HepG2 (cell line): ENCODE measurements around the gene ATG9A. TPM values are rescaled to one million over a fixed set of nuclear protein-coding genes. Genes with fewer than 3 reads are reported as not detected.

Experiments used
- ATAC-seq: fragments of 200-7000 bp; cut with Tn5 transposase; 3 replicates; pipeline ENCODE4 v1.9.1; 2020; ENCODE audit warnings: mild to moderate bottlenecking, moderate library complexity
- BruUV-seq: library from RNA; stranded (reverse); fragments of 400-500 nt; replicated peaks from 2 replicates; lab custom pipeline; 2021; lab: Mats Ljungman, UMichigan
- CTCF ChIA-PET: fragments of 300-600 bp; formaldehyde crosslinking; extraction: SDS; loops from one replicate; lab custom pipeline; 2021; ENCODE audit warnings: low total read pairs, inconsistent platforms, low intra/inter-chr PET ratio; lab: Yijun Ruan, JAX
- POLR2A ChIA-PET: fragments of 350-600 bp; sonication (Branson Sonifier 250); formaldehyde crosslinking; loops from one replicate; lab custom pipeline; 2020; ENCODE audit warnings: antibody characterized with exemption, inconsistent platforms; lab: Yijun Ruan, JAX
- DNase-seq: peaks from one replicate; pipeline ENCODE4 v3.0.0-alpha.2; 2015; ENCODE audit warnings: low spot score
- FAIRE-seq: peaks from 3 replicates; lab custom pipeline; 2011; peaks lifted over from hg19 to GRCh38; lab: Jason Lieb, UNC
- H2AFZ ChIP-seq: one replicate; pipeline ENCODE4 v1.6.1; 2011; ENCODE audit warnings: low read length, inconsistent platforms
- H3K27ac ChIP-seq: fragments of 300-600 bp; 3 replicates; pipeline ENCODE4 v1.8.0; 2011; ENCODE audit warnings: mixed run types, mild to moderate bottlenecking, mixed read lengths, low read length, inconsistent platforms; ENCODE audit not compliant: insufficient read depth; ENCODE audit errors: extremely low read length
- H3K27me3 ChIP-seq, 2 experiments: fragments of 200-600 bp in 1 of 2; 2 replicates in 1 of 2; 3 replicates in 1 of 2; pipeline versions ENCODE4 v1.6.0 to v1.8.0; 2011; ENCODE audit warnings: low read length in 2 of 2, mild to moderate bottlenecking in 2 of 2, moderate library complexity in 2 of 2, inconsistent platforms in 1 of 2; ENCODE audit not compliant: insufficient read depth in 2 of 2, control insufficient read depth in 1 of 2
- H3K36me3 ChIP-seq, 2 experiments: fragments of 200-600 bp in 1 of 2; replicated peaks in 1 of 2; 2 replicates in 1 of 2; 3 replicates in 1 of 2; pipeline versions ENCODE4 v1.5.1 to v1.8.0; 2011; ENCODE audit warnings: low read length in 2 of 2, inconsistent platforms in 1 of 2; ENCODE audit not compliant: insufficient read depth in 2 of 2, control insufficient read depth in 1 of 2
- H3K4me1 ChIP-seq: 2 replicates; pipeline ENCODE4 v1.5.1; 2012; ENCODE audit warnings: low read length, inconsistent platforms; ENCODE audit not compliant: insufficient read depth
- H3K4me2 ChIP-seq: 2 replicates; pipeline ENCODE4 v1.6.0; 2011; ENCODE audit warnings: low read depth, low read length, inconsistent platforms
- H3K4me3 ChIP-seq, 3 experiments: fragments of 200-600 bp in 1 of 3; sonication (generic), shearing (Covaris generic) in 1 of 3; replicated peaks in 1 of 3; 2 replicates each; pipeline ENCODE4 v1.5.1; 2011 to 2016; ENCODE audit warnings: low read length in 3 of 3, inconsistent platforms in 2 of 3, low read depth in 2 of 3, mild to moderate bottlenecking in 2 of 3, control low read depth in 1 of 3, mixed read lengths in 1 of 3; ENCODE audit not compliant: insufficient read depth in 1 of 3
- H3K79me2 ChIP-seq: one replicate; pipeline ENCODE4 v1.6.1; 2011; ENCODE audit warnings: low read length, inconsistent platforms; ENCODE audit not compliant: insufficient read depth
- H3K9ac ChIP-seq: 2 replicates; pipeline ENCODE4 v1.6.0; 2011; ENCODE audit warnings: mild to moderate bottlenecking, low read depth, low read length, inconsistent platforms; ENCODE audit not compliant: insufficient read depth
- H3K9me3 ChIP-seq: 2 replicates; pipeline ENCODE4 v1.5.1; 2012; ENCODE audit warnings: mild to moderate bottlenecking, low read length
- H4K20me1 ChIP-seq: 2 replicates; pipeline ENCODE4 v1.6.0; 2011; ENCODE audit warnings: inconsistent platforms, mild to moderate bottlenecking, low read length, moderate library complexity; ENCODE audit not compliant: insufficient read depth
- AGO2 ChIP-seq: fragments of 200-400 bp; formaldehyde crosslinking; optimal IDR thresholded peaks from 2 replicates; pipeline ENCODE3; 2017; ENCODE audit warnings: mild to moderate bottlenecking, low read depth, low read length, moderate library complexity
- ARNT2 ChIP-seq: sonication (generic); formaldehyde crosslinking; IDR thresholded peaks from 2 replicates; pipeline ENCODE4 v1.8.0; 2022; ENCODE audit warnings: mild to moderate bottlenecking, low read depth, missing genetic modification reagents, moderate library complexity
- CREB3 ChIP-seq: sonication (generic); formaldehyde crosslinking; IDR thresholded peaks from 2 replicates; pipeline ENCODE4 v1.5.0; 2020; ENCODE audit warnings: missing genetic modification reagents
- FOXK1 ChIP-seq: sonication (generic); formaldehyde crosslinking; IDR thresholded peaks from 2 replicates; pipeline ENCODE4 v1.4.0; 2020; ENCODE audit warnings: low read depth, missing genetic modification reagents, borderline replicate concordance
- GTF3A ChIP-seq: sonication (generic); formaldehyde crosslinking; conservative IDR thresholded peaks from 2 replicates; pipeline ENCODE4 v1.4.0; 2020; ENCODE audit warnings: mild to moderate bottlenecking, missing genetic modification reagents
- HMGA1 ChIP-seq: sonication (generic); formaldehyde crosslinking; conservative IDR thresholded peaks from 2 replicates; pipeline ENCODE4 v1.4.0; 2020; ENCODE audit warnings: missing genetic modification reagents
- HNRNPK ChIP-seq: fragments of 200-400 bp; formaldehyde crosslinking; IDR thresholded peaks from 2 replicates; pipeline ENCODE4 v1.6.1; 2018; ENCODE audit warnings: low read length, low read depth, moderate library complexity, mild to moderate bottlenecking; ENCODE audit not compliant: poor library complexity, severe bottlenecking
- JDP2 ChIP-seq: sonication (generic); formaldehyde crosslinking; IDR thresholded peaks from 2 replicates; pipeline ENCODE4 v1.8.1; 2022; ENCODE audit warnings: missing genetic modification reagents, borderline replicate concordance
- MYPOP ChIP-seq: sonication (generic); formaldehyde crosslinking; IDR thresholded peaks from 2 replicates; pipeline ENCODE4 v1.8.1; 2023; ENCODE audit warnings: mild to moderate bottlenecking, moderate library complexity, missing genetic modification reagents
- NCOR1 ChIP-seq: fragments of 200-600 bp; sonication (generic); IDR thresholded peaks from 2 replicates; pipeline ENCODE4 v1.7.0; 2017; ENCODE audit warnings: antibody characterized with exemption, low read length, borderline replicate concordance
- SPEN ChIP-seq: sonication (generic); formaldehyde crosslinking; IDR thresholded peaks from 2 replicates; pipeline ENCODE4 v1.5.1; 2020; ENCODE audit warnings: low read depth, mild to moderate bottlenecking, missing genetic modification reagents
- SSRP1 ChIP-seq: IDR thresholded peaks from 2 replicates; pipeline ENCODE4 v1.6.1; 2016; ENCODE audit warnings: control low read depth
- TCF7L2 ChIP-seq: IDR thresholded peaks from 2 replicates; pipeline ENCODE4 v1.6.1; 2011; ENCODE audit warnings: mild to moderate bottlenecking, low read depth, low read length, moderate library complexity
- THAP11 ChIP-seq: IDR thresholded peaks from 2 replicates; pipeline ENCODE4 v1.6.1; 2016; ENCODE audit warnings: missing biosample characterization, missing genetic modification reagents
- ZBTB38 ChIP-seq: sonication (generic); formaldehyde crosslinking; IDR thresholded peaks from 2 replicates; pipeline ENCODE4 v1.5.1; 2020; ENCODE audit warnings: mild to moderate bottlenecking, missing genetic modification reagents
- ZFAT ChIP-seq: sonication (generic); formaldehyde crosslinking; conservative IDR thresholded peaks from 2 replicates; pipeline ENCODE4 v1.8.1; 2023; ENCODE audit warnings: missing genetic modification reagents, inconsistent platforms
- ZFP1 ChIP-seq: IDR thresholded peaks from 2 replicates; pipeline ENCODE4 v1.6.1; 2016
- ZNF549 ChIP-seq: sonication (generic); formaldehyde crosslinking; IDR thresholded peaks from 2 replicates; pipeline ENCODE4 v1.5.0; 2020; ENCODE audit warnings: missing genetic modification reagents
- ZNF563 ChIP-seq: sonication (generic); formaldehyde crosslinking; IDR thresholded peaks from 2 replicates; pipeline ENCODE4 v1.8.0; 2022; ENCODE audit warnings: mild to moderate bottlenecking, moderate library complexity, missing genetic modification reagents
- ZNF576 ChIP-seq: sonication (generic); formaldehyde crosslinking; IDR thresholded peaks from 2 replicates; pipeline ENCODE4 v1.4.0; 2020; ENCODE audit warnings: mild to moderate bottlenecking, missing genetic modification reagents
- ZNF740 ChIP-seq: sonication (generic); formaldehyde crosslinking; IDR thresholded peaks from 2 replicates; pipeline ENCODE4 v1.4.0; 2020; ENCODE audit warnings: missing genetic modification reagents
- ZNF839 ChIP-seq: sonication (generic); formaldehyde crosslinking; IDR thresholded peaks from 2 replicates; pipeline ENCODE4 v1.4.0; 2020; ENCODE audit warnings: missing genetic modification reagents, mild to moderate bottlenecking, borderline replicate concordance
- whole genome bisulfite sequencing: methylation state at CpG from one replicate; pipeline ENCODE4 v1.1.6; 2017; ENCODE audit warnings: low lambda C conversion rate; 5-methylcytosine and 5-hydroxymethylcytosine counted together
- in situ Hi-C: cut with HindIII; loops from 2 replicates; pipeline ENCODE4 v1.10.0; 2017; ENCODE audit warnings: low pct_unique_long_range_greater_than_20kb; ENCODE audit not compliant: extremely low pct_ligation_motif_present
- intact Hi-C: fragments of 100-400 bp; cut with micrococcal nuclease; formaldehyde crosslinking; loops from one replicate; pipeline ENCODE4 v1.10.0; 2022; ENCODE audit not compliant: unreplicated experiment
- polyA plus RNA-seq, 8 experiments: library from polyadenylated mRNA; depleted of rRNA in 3 of 8; stranded (reverse) in 7 of 8; unstranded in 1 of 8; fragments of >200 nt; fragmentation: Illumina TruSeq in 4 of 8; extraction: Trizol in 4 of 8; gene quantifications; 2 replicates each; pipeline versions ENCODE4 v1.2.1 to v1.2.3, GENCODE V29; 2011 to 2016; ENCODE audit warnings: low read depth in 4 of 8, missing spikeins in 1 of 8, mixed read lengths in 1 of 8; ENCODE audit not compliant: insufficient read depth in 1 of 8
- total RNA-seq, 5 experiments: library from RNA; depleted of rRNA; stranded (reverse); fragments of >200 nt; fragmentation: Illumina TruSeq; extraction: Trizol; gene quantifications; 2 replicates each; pipeline ENCODE4 v1.2.3, GENCODE V29; 2016; ENCODE audit warnings: low read depth in 1 of 5

Gene ATG9A
- total and polyA plus RNA-seq, 2 of the 13 experiments (the other 11 are each of a cell fraction or from before 2014, with no cell fraction given) = 35.0 to 131 TPM

GRCh38 chr2:219252900-219253752, 23.7 kb upstream of the ATG9A start, which contains the start of gene TUBA4B:
Gene TUBA4B (plus strand): TSS chr2:219253243. CDS start chr2:219253408, 165 bp downstream.
- Histone ChIP-seq H3K27ac (no peak within 1 kb of the TSS), H4K20me1 (no peaks in the 10 kb centered on the region), H3K36me3 (peaks cover 1 to 3% of the 10 kb centered on the region in 2 experiments; a peak in 3 of 5 replicates), H3K4me2 (peak within 1 kb of the TSS; percentile 99), H3K27me3 (peaks cover 2 to 35% of the 10 kb centered on the region in 2 experiments; a peak in 4 of 5 replicates), H3K79me2 (no peaks in the 10 kb centered on the region), H3K4me3 (peak within 1 kb of the TSS; percentile 62 to 83 (median 62)), H3K9ac (peak within 1 kb of the TSS; percentile 46; the same call in 1 of the 2 replicates), H3K4me1 (peaks cover 63% of the 10 kb centered on the region), H2AFZ (no peak within 1 kb of the TSS), H3K9me3 (no peaks in the 10 kb centered on the region)
- BruUV-seq = no TSS peak
- in situ Hi-C loops = no loop called here
- intact Hi-C loops = no loop called here
- DNase-seq (no peak), FAIRE-seq (no peak), ATAC-seq (peak; percentile 1)
- POLR2A ChIA-PET = interaction anchor here (1.2 to 5.7 kb wide), 13 partner anchors 8 to 299 kb away, joined by 3 to 73 read pairs (median 9); partner anchors contain the start of genes CNPPD1, DNAJB2, GLB1L and STK16
- 65% methylated on average over 43 of the region's 49 CpGs for WGBS
- CTCF ChIA-PET = interaction anchor here (0.6 to 1.2 kb wide), 3 partner anchors 24 to 41 kb away, joined by 3 read pairs; no protein-coding TSS in a partner anchor
- TF ChIP-seq GTF3A (no peak), CREB3 (CRISPR knock-in tag) (no peak), ZNF576 (CRISPR knock-in tag) (no peak), NCOR1 (no peak), TCF7L2 (no peak), ZNF839 (CRISPR knock-in tag) (no peak), MYPOP (no peak), HMGA1 (CRISPR knock-in tag) (no peak), HNRNPK (peak; percentile 44), ARNT2 (CRISPR knock-in tag) (no peak), AGO2 (peak; percentile 28), SPEN (CRISPR knock-in tag) (peak; percentile 9), ZFP1 (CRISPR knock-in tag) (no peak), ZBTB38 (CRISPR knock-in tag) (0 out of 2 replicates have a peak, but pooled peaks have one; percentile 23), ZFAT (CRISPR knock-in tag) (no peak), THAP11 (no peak), SSRP1 (CRISPR knock-in tag) (no peak), JDP2 (CRISPR knock-in tag) (no peak), ZNF563 (no peak), ZNF549 (CRISPR knock-in tag) (no peak), ZNF740 (CRISPR knock-in tag) (peak; percentile 34; the same call in 1 of the 2 replicates), FOXK1 (CRISPR knock-in tag) (no peak)
